ENCODE measurements around the gene BAHCC1. TPM values are rescaled to one million over a fixed set of nuclear protein-coding genes. Genes with fewer than 3 reads are reported as not detected.

Gene BAHCC1
- total RNA-seq, 1 experiment from 2014 or later = 0.31 TPM

DNA sequence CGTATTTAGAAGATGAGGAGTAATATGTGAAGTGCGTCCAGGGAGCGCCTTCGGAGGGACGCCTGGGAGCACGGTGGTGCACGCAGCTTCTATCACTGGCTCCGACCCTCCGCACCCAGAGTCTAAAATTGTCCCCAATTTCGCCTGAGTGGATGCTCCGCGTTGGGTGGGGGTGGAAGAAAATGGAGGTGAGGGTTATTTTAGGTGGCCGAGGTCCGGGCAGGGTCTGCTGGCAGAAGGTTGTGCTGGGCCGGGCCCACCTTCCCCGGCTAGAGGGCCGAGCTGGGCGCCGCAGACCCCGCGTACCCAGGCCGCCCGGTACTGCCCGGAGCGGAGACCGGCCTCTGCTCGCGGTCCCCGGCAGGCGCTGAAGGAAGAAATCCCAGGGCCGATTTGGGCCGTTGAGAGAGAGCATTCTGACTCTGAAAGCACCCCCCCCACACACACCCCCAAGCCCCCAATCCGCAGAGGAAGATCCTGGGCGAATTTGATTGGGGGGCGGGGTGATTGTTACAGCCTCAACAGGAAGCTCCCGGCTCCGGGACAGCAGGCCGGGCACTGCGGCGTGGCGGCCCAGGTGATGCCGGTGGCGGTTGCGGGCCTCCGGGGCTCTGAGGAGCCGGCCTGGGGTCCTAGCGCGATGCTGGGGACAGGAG is 3.0 kb downstream of the BAHCC1 start:
- no peak for DNase-seq (ENCODE audit: low spot score)

DNA sequence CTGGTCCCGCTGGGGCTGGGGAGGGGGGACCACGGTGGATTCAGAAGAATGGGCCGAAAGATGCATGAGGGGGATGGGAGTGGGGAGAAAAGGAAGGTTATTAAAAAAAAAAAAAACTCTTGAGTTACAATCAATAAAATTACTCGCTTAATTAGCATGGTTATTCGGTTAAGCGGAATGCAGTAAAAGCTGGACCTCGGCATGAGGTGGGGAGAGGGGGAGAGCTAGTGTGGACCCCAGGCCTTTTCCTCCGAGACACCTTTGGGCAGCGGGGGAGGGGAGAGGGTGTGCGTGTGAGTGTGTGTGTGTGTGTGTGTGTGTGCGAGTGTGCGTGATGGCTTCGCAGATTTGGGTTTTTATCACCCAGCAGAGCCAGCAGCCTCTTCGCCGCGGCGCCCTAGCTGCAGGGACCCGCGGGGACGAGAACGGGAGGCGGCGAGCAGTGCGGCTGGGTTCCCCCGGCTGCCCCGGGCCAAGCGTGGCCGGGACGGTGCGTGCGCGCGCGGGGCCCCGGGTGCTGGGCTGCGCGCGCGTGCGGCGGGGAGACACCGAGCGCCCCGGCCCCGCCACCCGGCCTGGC is 3.7 kb downstream of the BAHCC1 start:
- no peak for DNase-seq (ENCODE audit: low spot score)

DNA sequence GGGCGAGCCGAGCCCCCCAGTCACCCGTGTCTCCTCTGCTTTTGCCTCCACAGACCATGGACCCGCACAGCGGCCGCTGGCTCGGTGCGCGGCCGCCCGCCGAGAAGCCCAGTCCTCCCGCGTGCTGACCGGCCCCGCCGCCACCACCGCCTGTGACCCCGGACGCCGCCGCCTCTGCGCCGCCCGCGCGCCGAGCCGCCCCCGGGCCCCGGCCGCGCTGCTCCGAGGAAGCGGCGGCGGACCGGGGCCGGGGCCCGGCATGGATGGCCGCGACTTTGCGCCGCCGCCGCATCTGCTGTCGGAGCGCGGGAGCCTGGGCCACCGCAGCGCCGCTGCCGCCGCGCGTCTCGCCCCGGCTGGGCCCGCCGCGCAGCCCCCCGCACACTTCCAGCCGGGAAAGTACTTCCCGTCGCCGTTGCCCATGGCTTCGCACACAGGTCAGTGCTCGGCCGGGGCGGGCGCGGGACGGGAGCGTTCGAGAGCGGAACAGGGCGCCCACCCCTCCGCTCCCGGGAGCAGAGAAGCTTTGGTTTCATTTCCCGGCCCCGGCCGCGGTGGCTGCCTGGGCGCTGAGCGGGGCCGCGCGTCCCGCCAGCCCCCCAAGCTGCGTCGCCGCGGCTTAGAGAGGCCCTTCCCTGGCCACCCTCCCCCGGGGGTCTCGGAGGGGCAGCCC is 4.4 kb downstream of the BAHCC1 start:
- no peak for DNase-seq (ENCODE audit: low spot score)

DNA sequence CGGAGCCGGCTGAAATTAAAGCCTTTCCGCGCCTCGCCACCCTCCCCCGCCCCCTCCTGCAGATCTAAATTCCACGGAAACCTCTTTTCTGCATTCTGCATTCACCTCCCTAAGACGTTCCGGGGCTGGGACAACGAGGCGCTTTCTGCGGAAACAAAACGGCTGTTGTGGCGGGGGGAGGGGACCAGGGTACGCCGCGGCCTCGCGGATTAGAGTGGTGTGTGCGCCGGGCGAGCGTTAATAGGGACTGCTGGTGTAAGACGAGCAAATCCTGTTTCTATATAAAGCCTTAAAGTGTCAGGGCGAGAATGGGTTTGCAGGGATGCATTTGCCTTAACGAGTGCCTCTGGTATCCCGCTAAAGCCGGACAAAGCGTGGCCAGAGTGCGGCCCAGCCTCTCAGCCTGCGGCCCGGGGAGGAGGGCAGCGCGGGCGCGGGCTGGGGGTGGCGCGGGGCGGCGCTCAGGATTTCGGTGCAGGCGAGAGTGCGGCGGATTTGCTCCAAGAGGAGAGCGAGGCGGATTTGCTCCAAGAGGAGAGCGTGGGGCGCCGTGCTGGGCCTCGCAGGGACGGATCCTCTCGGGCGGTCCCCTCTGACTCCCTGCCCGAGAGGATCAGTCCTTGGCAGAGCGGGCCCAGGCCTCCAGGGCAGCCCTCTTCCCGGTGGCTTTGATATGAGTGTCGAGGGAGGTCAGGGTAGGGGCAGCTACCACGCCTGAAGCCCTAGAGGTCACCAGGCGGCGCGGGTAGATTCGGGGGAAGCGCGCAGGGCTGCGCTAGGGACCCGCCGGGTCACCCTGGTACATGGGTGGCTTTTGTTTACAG is 5.1 kb downstream of the BAHCC1 start:
- no peak for DNase-seq (ENCODE audit: low spot score)

DNA sequence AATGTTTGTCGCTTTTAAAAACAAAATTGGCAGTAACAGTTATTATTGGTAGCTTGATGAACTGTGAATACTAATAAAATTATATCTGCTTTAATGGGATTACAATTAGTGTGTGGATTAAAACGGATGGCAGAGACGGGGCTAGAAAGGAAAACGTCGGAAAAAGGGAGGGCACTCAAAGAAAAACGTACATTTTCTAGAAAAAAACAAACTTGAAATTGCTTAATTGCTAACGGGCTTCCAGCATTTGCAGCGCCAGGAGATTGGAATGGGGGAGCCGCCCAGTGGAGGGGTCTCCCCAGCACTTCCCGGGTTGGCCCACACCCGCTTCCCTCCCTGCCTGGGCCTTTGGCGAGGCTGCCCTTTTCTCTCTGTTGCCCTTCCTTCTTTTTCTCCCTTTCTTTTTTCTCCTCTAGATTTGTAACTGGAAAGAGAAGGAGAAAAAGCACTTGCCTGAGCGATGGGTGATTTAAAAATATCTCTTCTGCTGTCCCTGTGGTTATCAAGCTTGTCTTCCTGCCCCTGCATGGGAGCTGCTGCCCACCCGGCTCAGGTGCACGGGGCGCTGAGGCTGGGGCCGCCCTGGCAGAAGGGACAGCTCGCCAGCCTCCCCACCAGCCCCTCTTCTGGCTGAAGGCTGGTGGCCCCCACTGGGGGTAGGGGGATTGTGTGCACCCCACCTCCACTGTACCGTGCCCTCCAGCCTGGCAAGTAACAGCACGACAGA is 5.9 kb downstream of the BAHCC1 start:
- DNase-seq (ENCODE audit: low spot score) = no peak

DNA sequence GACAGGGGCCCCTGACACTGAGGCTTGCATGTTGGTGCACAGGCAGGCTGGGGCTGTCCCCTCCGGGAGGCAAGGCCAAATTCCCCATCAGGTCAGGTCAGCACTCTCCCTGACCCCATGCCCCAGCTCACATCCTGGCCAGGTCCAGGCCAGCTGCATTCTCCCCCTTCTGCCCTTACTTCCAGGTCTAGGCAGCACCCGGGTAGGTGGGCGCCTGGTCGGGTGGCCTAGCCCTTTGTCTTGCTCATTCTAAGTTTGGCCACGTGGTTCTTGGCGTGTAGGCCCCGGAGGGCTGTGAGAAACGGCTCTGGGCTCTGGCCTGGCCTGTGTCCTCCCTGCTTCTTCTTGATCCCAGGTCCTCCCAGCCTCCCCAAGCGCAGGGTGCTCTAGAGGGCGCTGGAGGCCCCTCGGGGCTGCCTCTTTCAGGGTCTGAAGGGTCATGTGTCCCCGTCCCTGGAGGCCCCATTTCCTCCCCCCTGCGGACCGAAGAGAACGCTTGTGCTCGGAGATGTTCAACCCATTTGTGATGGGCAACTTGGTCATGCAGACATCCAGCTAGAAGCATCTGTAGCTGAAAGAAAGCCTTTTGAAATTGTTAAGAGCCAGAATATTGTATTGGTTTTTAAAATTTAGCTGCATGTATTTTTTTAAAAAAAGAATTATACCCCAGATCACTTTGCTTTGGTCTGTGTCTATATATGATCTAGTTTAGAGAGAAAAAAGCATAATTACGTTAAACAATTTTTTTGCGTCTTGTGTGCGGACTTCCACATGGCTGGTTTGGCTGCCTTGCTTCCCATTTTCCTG is 6.7 kb downstream of the BAHCC1 start:
- no peak for DNase-seq (ENCODE audit: low spot score)

DNA sequence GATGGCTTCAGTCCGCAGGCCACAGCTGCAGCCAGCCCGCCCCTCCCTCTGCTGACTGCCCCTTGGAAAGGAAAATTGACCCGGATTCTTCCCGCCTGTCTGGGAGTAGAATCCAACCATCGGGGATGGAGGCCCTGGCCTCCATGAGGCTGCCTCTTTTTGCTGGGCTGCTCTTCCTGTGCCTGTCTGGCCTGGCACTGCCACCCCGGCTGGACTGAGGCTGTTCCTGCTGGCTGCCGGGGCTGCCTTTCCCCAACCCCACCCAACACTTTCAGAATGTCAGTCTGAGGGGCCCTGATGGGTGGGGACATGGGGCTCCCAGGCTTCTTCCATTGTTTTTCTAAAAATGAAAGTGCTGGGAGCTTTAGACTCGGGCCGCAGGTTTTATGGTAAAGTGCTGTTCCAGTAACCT is 7.3 kb downstream of the BAHCC1 start:
- DNase-seq (ENCODE audit: low spot score) = no peak

DNA sequence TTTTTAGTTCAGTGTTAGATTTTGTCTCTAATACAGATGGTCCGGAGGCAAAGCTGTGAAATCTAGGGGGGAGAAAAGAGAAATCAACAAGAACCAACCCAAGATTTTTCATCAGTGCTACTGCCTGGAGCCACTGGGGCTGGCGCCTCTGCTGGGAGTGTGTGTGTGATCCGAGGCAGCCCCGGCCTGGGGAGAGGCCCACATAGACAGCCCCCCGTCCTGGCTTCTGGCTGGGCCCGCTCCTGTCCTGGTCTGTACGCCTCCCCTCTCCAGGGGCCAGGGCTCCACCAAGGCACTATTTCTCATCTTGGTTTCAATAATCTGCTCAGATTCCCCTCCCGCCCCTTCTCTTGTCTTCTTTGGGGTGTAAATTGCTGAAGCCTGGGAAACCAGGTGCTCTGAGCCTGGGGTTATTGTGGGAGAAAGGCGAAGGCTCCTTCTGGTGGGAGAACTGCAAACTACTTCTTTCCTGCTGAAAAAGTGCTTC is 7.8 kb downstream of the BAHCC1 start:
- DNase-seq (ENCODE audit: low spot score) = no peak

DNA sequence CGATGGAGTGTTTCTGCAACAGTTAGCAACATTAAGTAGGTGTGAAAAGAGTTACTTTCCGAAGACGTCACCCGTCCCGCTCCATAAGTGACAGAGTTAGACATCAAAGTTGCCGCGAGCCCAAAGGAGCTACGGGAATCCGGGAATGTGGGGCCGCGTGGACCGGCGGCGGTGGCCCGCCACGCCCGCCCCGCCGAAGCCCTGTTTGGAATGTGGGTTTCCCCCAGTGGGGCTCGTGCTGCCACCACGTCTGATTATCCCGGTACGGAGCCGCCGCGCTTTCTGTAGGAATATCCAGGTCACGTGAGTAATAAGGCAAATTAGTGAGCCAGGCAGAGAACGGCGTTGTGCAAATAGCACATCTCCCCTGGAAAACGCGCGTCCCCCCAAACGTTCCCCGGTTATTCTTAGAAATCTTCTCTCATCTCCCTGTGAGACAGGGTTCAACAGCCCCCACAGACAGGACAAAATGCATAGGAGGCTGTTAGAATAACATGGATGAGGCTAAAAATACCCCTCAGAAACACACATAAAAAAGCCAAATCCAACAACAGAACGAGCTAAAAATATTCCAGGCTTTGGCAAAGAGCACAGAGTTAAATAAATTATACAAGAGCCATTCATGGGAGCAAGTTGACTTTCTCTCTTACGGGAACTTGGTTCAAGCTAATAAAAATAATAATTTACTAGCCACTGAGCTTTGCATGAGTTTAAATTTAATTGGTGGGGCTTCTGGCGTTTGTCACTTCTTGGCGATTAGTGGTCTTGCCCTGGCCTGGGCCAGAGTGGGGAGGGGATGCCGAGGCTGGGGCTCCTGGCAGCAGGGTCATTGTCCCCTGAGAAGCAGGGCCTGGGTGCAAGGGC is 8.6 kb downstream of the BAHCC1 start:
- no peak for DNase-seq (ENCODE audit: low spot score)

DNA sequence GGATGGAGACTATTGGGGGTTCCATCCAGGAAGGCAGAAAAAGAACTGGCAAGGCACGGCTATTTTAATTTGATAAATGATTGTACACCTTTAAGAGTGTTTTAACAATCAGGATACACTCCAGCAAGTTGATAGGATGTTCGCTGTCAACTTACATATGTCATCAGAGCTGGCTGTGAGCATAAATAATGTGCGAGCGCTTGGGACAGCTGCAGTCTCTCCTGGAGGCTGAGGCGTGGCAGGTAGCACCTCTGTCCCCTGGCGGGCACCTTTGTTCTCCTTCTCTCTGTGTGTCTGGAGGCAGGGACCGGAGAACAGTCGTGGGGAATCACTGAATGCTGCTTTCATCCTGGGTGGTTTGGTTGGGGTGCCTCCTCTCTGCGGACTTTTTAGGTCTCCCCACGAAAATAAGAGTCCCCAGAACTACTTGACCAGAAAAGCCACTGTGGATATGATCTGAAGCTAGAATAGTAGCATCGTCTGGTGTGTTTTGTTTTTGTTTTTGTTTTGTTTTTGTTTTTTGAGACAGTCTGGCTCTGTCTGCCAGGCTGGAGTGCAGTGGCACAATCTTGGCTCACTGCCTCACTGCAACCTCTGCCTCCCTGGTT is 9.4 kb downstream of the BAHCC1 start:
- DNase-seq (ENCODE audit: low spot score) = no peak

DNA sequence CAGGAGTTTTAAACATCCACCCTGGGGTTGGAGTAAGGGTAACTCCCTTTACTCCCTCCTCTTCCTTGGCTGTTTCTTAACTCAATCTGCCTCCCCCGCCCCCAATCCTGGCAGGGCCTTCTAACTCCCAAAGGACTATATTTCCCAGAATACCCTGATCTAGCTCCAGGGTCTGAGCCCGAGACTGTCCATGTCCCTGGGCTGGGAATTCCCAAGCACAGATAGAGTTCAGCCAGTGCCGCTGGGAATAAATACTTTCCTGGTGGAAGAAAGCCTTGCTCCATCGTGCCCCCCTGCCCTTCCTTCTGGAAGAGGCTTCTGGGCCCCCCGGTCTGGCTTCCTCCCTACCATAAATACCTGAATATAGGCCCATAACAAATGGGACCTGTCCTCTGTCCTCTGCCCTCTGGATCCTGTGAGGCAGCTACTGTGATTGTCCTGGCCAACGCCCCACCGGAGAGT is 10.2 kb downstream of the BAHCC1 start:
- DNase-seq (ENCODE audit: low spot score) = no peak

DNA sequence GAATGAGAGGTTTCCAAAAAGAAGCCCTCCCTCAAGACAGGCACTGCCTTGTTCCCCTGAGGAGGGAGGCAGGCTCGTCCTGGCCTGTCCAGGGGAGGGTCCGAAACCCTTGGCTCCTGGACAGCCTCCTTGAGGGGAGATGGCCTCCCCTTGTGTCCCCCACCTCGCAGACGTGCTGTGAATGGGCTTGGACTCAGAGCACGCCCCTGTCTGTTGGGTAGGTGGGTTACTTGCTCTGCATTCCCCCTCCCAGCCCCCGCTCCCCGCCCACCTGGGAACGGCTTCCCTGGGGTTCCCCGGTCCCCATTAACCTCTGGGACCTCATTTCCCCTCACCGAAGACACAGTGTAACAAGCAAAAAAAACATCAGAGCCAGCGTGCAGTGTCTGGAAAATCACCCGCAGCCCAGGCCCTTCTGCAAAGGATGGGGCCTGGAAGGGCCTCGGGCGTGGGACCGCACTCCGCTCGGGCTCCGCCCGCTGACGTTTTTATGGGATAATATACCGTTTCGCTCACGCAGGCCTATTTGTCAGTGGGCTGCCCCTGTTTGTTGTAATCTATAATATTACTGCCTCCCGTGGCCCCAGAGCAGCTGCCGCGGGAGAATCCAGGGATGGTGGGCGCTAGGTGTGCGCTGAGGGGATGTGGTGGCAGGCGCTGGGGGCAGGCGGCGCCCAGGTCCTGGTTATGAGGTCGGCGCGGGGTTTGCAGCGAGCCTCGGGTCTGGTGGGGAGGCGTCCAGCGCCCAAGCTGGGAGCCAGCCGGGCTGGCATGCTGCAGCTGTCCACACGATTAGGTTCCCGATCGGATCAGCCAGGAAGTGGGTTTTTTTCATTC is 11.1 kb downstream of the BAHCC1 start:
- DNase-seq (ENCODE audit: low spot score) = no peak

DNA sequence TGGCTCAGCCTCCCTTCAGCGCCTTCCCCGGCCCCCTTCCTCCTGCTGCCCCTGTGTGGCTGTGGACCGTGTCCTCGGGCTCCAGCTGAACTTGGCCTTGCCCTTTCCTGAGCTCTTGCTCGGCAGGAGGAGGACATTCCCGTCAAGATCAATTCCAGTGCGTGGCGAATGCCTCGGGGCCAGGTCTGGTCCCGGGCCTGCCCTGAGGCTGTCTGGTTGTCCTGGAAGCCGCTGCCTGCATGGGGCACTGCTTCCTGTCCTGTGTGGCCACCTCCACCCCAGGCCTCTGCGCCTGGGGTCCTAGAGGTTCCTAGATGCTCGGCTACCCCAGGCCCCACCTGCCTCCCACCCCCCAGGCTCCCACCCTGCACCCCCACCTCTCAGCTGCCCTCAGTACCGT is 12.8 kb downstream of the BAHCC1 start:
- no peak for DNase-seq (ENCODE audit: low spot score)

DNA sequence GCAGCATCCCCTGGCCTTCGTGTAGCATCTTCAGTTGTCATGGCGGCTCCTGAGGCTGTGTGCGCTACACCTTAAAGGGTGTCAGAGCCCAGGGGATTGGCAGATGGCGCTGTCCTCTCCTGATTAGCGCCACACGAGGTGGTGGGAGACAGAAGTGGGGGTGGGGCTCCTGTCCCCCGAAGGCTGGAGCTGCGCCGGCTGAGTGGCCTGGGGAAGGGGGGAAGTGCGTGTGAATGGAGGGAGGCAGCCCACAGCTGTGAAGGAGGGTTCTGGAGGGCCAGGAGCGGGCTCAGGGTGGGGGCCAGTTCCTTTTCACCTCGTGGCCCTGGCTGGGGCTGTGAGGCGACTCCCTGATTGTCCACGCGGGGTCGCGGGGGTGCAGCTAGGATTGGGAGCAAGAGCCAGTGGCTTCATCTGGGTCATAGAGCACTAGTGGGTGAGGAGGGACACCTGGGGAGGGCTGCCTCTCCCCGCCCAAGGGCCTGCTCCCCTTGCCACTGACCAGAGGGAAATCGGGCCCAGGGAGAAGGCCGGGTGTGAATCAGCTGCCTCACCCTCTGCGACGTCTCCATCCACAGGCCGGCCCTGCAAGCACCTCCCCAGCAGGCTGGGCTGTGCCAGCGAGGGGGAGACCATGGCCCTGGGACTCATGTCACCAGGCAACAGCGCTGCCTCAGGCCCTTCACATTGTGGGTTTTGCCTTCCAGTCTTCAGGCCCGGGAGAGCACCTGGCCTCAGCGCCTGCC is 14.1 kb downstream of the BAHCC1 start:
- DNase-seq (ENCODE audit: low spot score) = no peak

DNA sequence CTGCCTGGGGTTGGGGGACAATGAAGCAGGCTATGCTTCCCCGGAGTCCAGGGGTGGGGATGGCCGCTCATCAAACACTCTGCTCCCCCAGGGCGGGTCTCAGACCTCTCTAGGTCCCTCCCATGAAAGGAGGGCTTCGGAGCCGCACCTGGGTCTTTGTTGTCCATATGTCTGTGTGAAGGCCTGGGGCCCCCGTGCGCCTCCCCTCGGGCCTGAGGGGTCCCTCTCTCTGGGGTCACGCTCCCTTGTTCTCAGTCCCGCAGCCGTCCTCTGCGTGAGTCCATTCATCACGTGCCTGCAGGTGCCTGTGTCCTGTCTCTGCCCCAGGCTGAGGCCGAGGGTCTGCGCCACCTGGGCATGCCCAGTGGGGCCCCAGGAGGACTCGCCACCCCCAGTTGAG is 15.6 kb downstream of the BAHCC1 start:
- DNase-seq (ENCODE audit: low spot score) = no peak

DNA sequence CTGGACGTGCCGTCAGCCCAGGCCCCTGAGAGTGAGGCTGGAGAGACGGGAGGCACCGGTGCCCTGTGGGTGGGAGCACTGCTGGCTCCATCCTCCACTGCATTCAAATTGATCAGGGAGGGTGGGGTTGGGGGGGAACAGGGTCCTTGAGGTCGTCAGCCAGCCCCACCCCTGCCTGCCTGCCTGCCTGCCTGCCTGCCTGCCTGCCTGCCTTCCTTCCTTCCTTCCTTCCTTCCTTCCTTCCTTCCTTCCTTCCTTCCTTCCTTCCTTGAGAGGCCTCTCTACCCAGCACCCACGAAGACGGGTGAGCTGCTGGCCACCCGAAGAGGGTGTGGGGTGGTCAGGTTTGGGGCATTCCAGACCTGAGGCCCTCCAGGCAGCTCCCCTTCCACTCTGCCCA is 16.0 kb downstream of the BAHCC1 start:
- no peak for DNase-seq (ENCODE audit: low spot score)

DNA sequence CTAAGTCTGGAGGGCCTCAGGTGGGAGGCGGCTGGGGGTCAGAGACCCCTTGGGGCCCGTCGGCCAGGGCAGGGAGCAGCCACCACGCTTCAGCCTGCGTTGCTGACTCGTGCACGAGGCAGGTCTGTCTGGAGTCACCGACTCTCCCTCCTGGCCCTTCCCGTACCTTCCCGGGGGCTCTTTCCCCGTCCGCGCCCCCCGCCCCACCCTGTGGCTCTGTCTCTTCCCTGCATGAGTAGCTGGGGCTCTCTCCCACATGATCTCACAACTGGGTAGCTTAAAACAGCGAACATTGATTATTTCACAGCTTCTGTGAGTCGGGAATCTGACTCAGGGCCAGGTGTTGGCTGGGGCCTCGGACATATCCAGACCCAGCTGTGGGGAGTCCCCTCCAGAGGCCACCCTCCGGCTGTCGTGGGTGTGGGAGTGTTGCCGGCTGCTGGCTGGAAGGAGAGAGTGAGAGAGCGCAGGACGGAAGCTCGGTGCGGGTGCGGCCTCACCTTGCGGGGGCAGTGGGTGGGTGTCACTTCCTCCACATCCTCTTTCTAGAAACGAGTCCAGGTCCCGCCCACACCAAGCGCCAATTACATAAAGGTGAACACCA is 17.3 kb downstream of the BAHCC1 start:
- no peak for DNase-seq (ENCODE audit: low spot score)
